HG02642 (cell line): ENCODE results near the gene PDSS1.
"Not testable (repeated sequence)": the region's sequence is repeated elsewhere in the genome, so short reads cannot be mapped to it uniquely, and the experiment has no call there.

ENCODE experiments used
- ATAC-seq: cut with Tn5 transposase; IDR thresholded peaks from one replicate; pipeline ENCODE4 v1.9.1; 2021; ENCODE audit warnings: mild to moderate bottlenecking; ENCODE audit not compliant: unreplicated experiment, poor library complexity

Gene PDSS1

GRCh38 chr10:26737730-26738129, 40.2 kb downstream of the PDSS1 start:
- ATAC-seq, result peak; percentile 83

DNA sequence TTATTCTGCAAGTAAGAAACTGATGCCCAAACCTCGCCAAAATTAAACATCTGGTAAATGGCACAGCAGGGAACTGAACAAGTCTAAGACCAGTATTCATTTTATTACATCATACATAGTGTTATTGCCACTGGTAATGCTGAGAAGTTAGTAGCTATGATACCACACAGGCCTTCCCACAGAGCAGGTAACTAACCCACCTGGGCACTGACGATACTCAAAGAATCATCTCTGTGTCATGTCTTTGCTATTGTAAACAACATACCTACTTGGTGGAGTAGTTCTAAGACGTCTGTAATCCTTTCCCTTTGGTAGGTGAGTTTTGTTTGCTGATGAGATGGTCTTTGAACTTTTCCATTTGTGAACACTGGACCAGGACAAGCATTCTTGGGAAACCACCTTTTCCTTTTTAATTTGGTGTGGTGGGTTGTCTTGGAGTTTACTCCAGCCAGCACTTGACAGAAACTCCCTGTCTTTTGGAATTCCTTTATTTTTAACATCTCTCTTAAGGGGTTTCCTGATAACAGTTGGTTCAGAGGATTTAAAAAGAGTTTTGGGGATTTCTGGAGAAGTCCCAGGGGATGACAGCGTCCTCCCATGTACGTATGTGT, 40.9 kb downstream of the PDSS1 start:
- no peak for ATAC-seq

DNA sequence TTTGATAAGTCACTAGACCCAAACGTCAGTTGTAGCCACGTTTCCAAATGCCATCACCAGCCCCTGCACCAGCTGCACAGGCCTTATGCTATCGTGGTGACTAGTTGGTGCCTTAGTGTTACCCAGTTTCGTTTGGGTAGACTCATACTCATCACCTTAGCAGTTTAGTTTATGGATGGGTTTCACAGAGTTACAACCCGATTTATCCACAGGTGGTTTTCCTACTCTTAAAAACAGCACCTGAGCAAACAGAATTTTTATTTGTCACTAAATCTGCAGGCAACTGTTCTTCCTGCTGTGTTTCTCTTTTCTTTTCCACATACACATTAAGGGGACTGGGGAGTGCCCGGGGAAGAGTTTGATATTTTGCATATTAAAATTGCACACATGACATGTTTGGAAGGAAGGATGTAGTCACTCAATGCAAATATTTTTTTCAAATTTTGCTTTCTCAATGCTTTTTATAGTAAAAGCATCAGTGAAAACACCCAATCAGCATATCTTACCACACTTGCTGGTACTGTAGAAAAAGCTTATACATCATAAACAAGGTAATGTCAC, 41.6 kb downstream of the PDSS1 start:
- peak; percentile 39 for ATAC-seq

DNA sequence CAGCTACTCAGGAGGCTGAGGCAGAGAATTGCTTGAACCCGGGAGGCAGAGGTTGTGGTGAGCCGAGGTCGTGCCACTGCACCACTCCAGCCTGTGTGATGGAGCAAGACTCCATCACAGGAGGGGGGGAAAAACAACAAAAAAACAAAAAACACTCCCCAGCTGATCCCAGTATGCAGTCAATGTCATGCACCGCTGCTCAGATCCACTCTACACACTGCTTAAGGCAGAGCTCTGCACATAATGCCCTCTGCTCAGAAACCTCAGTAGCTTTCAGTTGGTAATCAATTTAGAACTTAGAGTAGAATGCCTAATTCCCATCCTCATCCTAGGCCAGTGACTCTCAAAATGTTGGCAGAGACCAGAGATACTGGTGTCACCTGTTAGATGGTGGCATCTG, 43.9 kb downstream of the PDSS1 start:
- no peak for ATAC-seq

- ATAC-seq, result no peak
These were observed 45.6 kb downstream of the PDSS1 start for GRCh38 chr10:26743091-26743490.

GRCh38 chr10:26743841-26744240, 46.3 kb downstream of the PDSS1 start:
- no peak for ATAC-seq

DNA sequence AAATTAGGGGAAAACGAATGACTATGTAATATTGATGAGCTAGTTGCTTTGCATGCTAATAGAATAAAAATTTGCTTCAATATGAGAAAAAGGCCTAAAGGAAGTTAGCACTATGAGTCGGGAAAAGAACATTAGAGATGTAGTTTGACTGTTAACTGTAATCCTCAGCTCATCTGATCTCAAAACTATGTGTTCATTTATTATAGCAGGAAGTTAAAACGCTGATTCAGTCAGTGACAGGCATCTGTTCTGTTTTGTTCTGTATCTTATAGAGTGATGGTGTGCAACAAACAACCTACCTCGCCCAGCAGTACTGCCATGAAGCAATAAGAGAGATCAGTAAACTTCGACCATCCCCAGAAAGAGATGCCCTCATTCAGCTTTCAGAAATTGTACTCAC, 48.6 kb downstream of the PDSS1 start:
- ATAC-seq, result no peak

DNA sequence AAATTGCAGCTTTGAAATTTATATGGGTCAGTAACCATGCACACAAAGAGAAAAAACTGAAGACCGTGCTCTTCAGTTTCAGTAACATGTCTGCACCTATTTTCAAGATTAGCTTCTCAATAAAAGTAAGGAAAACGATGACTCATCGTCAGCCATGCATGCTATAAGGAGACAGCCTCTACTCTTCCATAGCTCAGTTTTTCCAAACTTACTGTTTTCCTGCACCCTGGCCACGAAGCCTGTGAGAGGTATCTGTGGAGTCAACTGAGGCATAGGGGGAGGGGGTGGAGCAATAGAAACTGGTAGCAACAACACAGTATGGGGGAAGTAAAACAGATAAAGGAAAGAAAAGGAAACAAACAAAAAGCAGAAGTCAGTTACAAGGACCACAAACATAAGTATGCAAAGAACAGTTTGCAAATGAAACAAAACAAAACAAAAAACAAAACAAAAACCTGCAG, 58.0 kb downstream of the PDSS1 start:
- peak; percentile 90 for ATAC-seq

GRCh38 chr10:26759008-26759407, 61.5 kb downstream of the PDSS1 start:
- ATAC-seq, result no peak

DNA sequence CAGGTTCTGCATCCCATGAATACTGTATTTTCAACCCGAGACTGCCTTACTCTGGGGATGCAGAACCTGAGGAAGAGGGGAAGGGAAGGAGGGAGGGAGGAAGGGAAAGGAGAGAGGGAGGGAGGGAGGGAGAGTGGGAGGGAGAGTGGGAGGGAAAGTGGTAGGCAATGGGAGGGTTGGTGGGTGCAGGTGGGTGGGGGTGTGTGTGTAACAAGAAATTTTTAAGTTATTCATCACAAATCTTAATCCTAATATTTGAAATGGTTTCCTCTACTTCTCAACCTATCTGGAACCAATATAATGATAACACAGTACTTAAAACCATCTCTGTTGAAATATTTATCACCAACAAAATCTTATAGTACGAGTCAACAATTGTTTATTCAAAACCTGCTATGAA, 68.0 kb downstream of the PDSS1 start:
- no peak for ATAC-seq

DNA sequence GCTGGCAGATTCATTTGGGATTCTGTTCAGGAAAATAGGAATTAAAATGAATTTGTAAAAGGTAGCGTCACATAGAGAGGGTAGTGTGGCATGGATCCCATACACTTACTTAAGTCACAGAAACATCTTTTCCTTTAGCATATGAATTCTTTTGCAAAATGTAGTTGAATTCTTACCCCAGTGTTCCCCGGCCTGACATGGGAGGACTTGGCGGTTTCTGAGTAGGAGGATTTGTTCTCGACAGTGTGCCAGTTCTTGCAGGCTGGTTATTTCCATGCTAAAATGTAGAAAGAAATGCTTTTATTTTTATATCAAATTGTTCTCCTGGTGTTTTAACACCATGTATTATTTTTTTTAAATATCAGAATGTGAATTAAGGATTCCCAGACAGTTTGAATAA, 72.6 kb downstream of the PDSS1 start:
- no peak for ATAC-seq

DNA sequence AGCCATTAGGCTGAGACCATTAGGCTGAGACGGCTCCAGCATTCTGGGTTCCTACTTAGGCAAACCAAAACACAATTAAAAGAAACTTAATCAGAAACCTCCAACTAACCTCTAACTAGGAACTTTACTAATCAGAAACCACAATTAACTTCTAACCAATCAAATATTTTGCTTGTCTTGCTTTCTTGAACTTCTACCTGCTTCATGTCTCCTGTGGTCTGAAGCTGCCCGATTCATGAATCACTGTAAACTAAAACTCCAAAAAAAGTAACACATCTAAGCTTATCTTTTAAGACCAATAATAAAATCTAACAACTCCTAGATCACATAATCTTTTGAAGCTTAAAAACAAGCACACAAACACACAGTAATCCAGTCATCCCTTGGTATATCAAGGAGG, 76.1 kb downstream of the PDSS1 start:
- ATAC-seq, result no peak

DNA sequence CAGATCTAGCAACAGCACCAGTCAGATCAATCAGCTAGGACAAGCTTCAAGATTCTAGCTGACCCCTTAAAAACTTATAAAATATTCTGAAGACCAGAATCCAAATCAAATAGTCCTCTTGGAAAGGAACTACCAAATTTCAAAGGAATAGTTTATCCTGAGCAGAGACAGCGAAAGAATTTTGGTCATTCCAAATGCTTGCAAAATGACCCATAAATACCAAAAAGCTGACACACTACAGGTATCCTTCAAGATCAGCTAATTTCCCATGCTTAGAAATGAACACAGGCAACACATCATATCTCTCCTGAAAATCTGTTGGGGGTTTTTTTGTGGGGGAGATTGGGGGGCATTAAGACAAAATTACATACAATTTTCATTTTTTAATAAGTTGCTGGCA, 78.8 kb downstream of the PDSS1 start:
- no peak for ATAC-seq

DNA sequence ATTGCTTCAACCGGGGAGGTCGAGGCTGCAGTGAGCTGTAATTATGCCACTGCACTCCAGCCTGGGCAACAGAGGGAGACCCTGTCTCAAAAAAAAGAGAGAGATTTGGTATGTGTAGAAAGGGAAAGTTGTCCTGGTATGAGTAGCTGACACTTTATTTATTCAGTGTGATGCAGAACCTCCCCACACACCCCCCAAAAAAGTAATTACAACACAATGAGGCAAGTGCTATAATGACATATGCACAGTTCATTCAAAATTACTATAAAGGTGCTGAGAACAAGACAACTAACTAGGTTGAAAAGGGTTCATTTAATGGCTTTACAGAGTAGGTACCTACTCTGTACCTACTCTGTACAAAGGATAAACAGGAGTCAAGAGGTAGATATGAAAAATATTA, 80.2 kb downstream of the PDSS1 start:
- no peak for ATAC-seq

GRCh38 chr10:26779176-26779860, 81.8 kb downstream of the PDSS1 start:
- no peak for ATAC-seq

- peak; percentile 25 for ATAC-seq
These were observed 82.7 kb downstream of the PDSS1 start for GRCh38 chr10:26780106-26780792.

DNA sequence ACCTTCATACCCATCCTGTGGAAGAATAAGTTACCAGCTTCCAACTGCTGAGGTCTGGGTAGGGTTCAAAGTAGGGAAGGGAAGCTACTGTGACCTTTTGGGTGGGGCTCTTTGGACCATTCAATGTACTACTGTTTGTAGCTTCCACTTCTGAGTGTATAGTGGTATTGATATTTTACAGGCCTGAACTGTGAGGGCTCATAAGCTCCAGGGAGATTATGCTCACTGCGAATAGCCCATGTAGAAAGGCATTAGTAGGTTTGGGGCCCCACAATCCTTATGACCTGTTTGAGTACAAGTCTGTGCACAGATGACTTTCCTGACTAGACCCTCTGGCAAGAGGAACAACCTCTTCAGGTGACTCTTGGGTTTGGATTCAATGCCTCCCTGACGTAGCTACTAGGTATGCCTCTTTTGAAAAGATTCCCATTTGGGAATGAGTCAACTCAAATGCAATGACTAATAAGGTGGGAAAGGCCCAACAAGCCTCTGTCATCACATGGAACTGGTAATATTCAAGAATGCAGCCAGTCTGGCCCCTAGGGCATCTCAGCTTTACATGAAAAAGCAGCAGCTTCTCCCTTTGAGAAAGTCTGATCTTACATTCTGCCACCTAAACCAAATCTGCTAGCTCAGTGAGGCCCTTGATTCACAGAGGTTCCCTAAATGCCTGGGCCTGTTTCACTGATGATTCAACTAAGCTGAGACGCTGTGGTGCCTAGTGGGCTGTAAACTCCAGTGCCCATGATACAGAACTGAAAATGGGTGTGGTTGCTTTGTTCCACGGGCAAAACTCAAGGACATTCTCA, 83.5 kb downstream of the PDSS1 start:
- peak; percentile 64 for ATAC-seq

GRCh38 chr10:26781797-26782196, 84.3 kb downstream of the PDSS1 start:
- ATAC-seq, result peak; percentile 11

DNA sequence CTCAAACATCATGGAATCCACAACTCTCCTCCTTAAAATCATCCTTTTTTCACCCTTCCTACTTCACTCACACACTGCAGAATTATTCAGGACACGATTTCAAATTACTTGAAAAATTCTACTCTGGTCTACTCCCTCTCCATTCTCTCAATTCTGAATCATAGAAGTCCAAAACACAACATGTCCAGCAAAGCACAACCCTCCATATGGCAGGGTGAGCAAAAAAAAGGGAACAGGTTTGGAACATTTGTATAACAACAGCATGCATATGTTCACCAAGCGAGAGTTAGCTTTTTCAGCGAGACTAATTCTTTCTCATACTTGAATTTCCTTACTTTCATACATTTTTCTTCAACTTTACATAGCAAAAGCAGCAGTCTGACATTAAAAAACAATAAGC, 89.9 kb downstream of the PDSS1 start:
- ATAC-seq, result no peak

DNA sequence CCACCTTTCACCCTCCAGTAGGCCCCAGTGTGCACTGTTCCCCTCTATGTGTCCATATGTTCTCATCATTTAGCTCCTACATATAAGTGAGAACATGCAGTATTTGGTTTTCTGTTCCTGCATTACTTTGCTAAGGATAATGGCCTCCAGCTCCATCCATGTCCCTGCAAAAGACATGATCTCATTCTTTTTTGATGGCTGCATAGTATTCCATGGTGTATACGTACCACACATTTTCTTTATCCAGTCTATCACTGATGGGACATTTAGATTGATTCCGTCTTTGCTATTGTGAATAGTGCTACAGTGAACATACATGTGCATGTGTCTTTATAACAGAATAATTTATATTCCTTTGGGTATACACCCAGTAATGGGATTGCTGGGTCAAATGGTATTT, 92.3 kb downstream of the PDSS1 start:
- ATAC-seq, result not testable (repeated sequence)
